ENCODE data around the gene PROX1.

The PROX1 gene

GRCh38 chr1:213982289-213982671 is 5.5 kb upstream of the PROX1 start:
- Histone ChIP-seq H3K4me1 (ENCODE audit: control insufficient read depth, low read depth, low read length) (peaks cover 6% of the 10 kb centered on the region), H3K9ac (ENCODE audit: low read length) (no peak overlapping the region), H3K27ac (ENCODE audit: low read depth, low read length) (no peak overlapping the region), H3K79me2 (ENCODE audit: control insufficient read depth, insufficient read depth, low read length) (no peaks in the 10 kb centered on the region), H2AK5ac (ENCODE audit: low read length) (no peak overlapping the region), H3K18ac (ENCODE audit: low read length) (no peak overlapping the region), H2BK15ac (replicated peaks; ENCODE audit: low read depth) (no peak overlapping the region), H3K36me3 (ENCODE audit: control insufficient read depth, insufficient read depth, low read length) (no peaks in the 10 kb centered on the region), H4K8ac (ENCODE audit: low read depth, low read length) (no peak overlapping the region), H3K23ac (ENCODE audit: low read length) (no peak overlapping the region), H3K4me3 (ENCODE audit: low read length) (no peak overlapping the region), H2BK5ac (ENCODE audit: low read length) (no peak overlapping the region), H3K56ac (ENCODE audit: low read length) (no peak overlapping the region), H3K27me3 (ENCODE audit: insufficient read depth, low read length, poor library complexity) (peaks cover 49% of the 10 kb centered on the region), H4K5ac (ENCODE audit: low read length) (no peak overlapping the region), H3K4ac (ENCODE audit: low read depth, low read length) (no peak overlapping the region), H3K4me2 (ENCODE audit: low read length) (peak overlapping the region; percentile 79), H2BK120ac (ENCODE audit: low read depth, low read length) (no peak overlapping the region), H3K79me1 (ENCODE audit: low read length) (no peaks in the 10 kb centered on the region)
- WGBS (ENCODE audit: extremely low coverage, insufficient coverage, low lambda C conversion rate) = no CpG with 5 or more reads among the region's 8 CpGs
- DNase-seq = peak; percentile 1

GRCh38 chr1:213982672-213983492 is 4.9 kb upstream of the PROX1 start:
- H3K4me1 ChIP-seq (ENCODE audit: control insufficient read depth, low read depth, low read length) = peaks cover 6% of the 10 kb centered on the region
- peak overlapping the region; percentile 64 for H3K9ac ChIP-seq (ENCODE audit: low read length)
- no peak overlapping the region for H4K8ac ChIP-seq (ENCODE audit: low read depth, low read length)
- no peaks in the 10 kb centered on the region for H3K36me3 ChIP-seq (ENCODE audit: control insufficient read depth, insufficient read depth, low read length)
- no peak overlapping the region for H2BK120ac ChIP-seq (ENCODE audit: low read depth, low read length)
- H2AK5ac ChIP-seq (ENCODE audit: low read length) = no peak overlapping the region
- peaks cover 49% of the 10 kb centered on the region for H3K27me3 ChIP-seq (ENCODE audit: insufficient read depth, low read length, poor library complexity)
- peak overlapping the region; percentile 98 for H3K4me2 ChIP-seq (ENCODE audit: low read length)
- peak; percentile 84 for DNase-seq
- H3K27ac ChIP-seq (ENCODE audit: low read depth, low read length) = no peak overlapping the region
- no peak overlapping the region for H2BK5ac ChIP-seq (ENCODE audit: low read length)
- H2BK15ac ChIP-seq (replicated peaks; ENCODE audit: low read depth) = no peak overlapping the region
- WGBS (ENCODE audit: extremely low coverage, insufficient coverage, low lambda C conversion rate) = no CpG with 5 or more reads among the region's 79 CpGs
- no peaks in the 10 kb centered on the region for H3K79me2 ChIP-seq (ENCODE audit: control insufficient read depth, insufficient read depth, low read length)
- no peak overlapping the region for H3K23ac ChIP-seq (ENCODE audit: low read length)
- H3K18ac ChIP-seq (ENCODE audit: low read length) = no peak overlapping the region
- peak overlapping the region; percentile 89 for H3K56ac ChIP-seq (ENCODE audit: low read length)
- H3K79me1 ChIP-seq (ENCODE audit: low read length) = no peaks in the 10 kb centered on the region
- H3K4me3 ChIP-seq (ENCODE audit: low read length) = peak overlapping the region; percentile 35
- no peak overlapping the region for H3K4ac ChIP-seq (ENCODE audit: low read depth, low read length)
- H4K5ac ChIP-seq (ENCODE audit: low read length) = no peak overlapping the region

DNA sequence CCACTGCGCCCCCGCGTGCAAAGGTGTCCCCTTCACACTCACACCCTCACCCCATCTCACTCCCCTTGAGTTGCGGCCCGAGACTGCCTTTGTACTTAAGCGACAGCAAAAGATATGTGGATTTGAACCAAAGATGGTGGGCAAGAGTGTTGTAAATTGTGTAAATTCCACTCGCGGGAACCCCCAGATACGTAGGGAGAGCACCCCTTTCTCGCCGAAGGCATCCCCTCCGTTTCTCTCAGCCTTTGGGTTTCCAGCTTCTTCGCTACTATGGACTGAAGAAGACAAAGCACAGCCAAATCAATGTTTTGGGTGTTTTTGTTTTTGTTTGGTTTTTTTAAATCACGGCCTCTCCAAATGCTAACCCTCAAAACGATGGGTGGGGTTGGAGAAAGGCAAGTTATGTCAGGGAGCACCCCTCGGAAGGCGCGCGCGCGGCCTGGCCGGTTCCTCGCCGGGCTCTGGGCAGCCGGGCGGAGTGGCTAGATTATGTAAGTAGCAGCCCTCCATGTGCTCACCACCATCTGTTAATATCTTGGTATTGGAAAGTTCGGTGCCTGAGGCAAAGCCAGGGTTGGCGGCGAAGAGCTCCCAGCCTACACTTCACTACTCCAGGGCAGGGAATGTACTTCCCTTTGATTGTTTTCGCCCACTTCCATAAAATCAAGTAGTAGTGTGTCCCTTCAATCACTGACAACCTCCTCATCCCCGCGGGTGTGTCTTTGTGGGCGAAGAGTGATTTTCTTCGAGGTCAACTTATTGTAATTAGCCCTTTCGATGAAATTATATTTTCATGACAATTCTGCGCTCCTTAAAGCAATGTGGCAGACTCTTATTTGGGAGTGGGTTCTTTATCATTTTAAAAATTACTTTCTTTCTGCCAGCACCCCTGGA is 4.0 kb upstream of the PROX1 start:
- H3K4ac ChIP-seq (ENCODE audit: low read depth, low read length) = no peak overlapping the region
- H2BK15ac ChIP-seq (replicated peaks; ENCODE audit: low read depth) = no peak overlapping the region
- H2AK5ac ChIP-seq (ENCODE audit: low read length) = no peak overlapping the region
- H3K79me1 ChIP-seq (ENCODE audit: low read length) = no peaks in the 10 kb centered on the region
- H3K36me3 ChIP-seq (ENCODE audit: control insufficient read depth, insufficient read depth, low read length) = no peaks in the 10 kb centered on the region
- no peak overlapping the region for H4K5ac ChIP-seq (ENCODE audit: low read length)
- peak; percentile 50 for DNase-seq
- H2BK120ac ChIP-seq (ENCODE audit: low read depth, low read length) = no peak overlapping the region
- H3K56ac ChIP-seq (ENCODE audit: low read length) = peak overlapping the region; percentile 89
- H3K4me1 ChIP-seq (ENCODE audit: control insufficient read depth, low read depth, low read length) = peaks cover 6% of the 10 kb centered on the region
- no peaks in the 10 kb centered on the region for H3K79me2 ChIP-seq (ENCODE audit: control insufficient read depth, insufficient read depth, low read length)
- H3K27me3 ChIP-seq (ENCODE audit: insufficient read depth, low read length, poor library complexity) = peaks cover 45% of the 10 kb centered on the region
- WGBS (ENCODE audit: extremely low coverage, insufficient coverage, low lambda C conversion rate) = no CpG with 5 or more reads among the region's 36 CpGs
- H3K18ac ChIP-seq (ENCODE audit: low read length) = no peak overlapping the region
- H3K4me3 ChIP-seq (ENCODE audit: low read length) = no peak overlapping the region
- peak overlapping the region; percentile 64 for H3K9ac ChIP-seq (ENCODE audit: low read length)
- H3K23ac ChIP-seq (ENCODE audit: low read length) = no peak overlapping the region
- no peak overlapping the region for H2BK5ac ChIP-seq (ENCODE audit: low read length)
- no peak overlapping the region for H4K8ac ChIP-seq (ENCODE audit: low read depth, low read length)
- peak overlapping the region; percentile 98 for H3K4me2 ChIP-seq (ENCODE audit: low read length)
- no peak overlapping the region for H3K27ac ChIP-seq (ENCODE audit: low read depth, low read length)

DNA sequence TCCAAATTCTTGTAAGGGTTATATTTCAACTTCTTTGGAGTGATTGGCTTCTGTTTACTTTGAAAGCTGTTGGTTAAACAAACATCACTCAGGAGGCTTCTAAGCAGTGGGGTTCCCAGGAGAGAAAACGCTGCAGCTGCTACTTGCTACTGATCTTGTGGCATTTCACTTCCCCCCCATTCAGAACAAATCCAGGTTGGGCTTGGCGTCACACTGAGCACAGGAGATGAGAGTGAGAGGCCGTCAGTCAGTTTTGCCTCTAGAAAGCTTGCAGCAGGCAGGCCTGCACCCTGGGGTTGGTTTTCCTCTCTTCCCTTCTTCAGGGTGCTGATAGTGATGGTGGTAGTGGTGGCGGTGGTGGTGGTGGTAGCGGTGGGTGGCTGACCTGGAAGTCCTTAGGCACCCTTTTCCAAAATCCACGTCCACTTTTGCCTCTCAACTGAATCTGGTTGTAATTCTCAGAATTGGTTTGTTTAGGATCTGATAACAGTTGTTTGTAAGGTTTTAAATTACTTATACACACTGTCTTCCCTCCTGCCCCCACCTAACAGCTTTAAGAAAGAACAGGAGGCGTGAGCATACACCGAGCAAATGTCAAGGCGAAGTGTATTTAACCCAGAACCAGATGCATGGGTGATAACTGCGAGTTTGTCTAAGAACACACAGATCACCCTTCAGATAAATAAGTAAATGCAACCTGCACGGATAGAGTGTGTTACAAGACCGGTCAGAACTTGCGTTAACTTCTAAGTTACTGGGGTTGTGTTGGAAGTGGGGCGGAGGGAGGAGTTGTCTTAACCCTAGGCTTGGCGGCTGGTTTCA is 3.2 kb upstream of the PROX1 start:
- Histone ChIP-seq H3K4ac (ENCODE audit: low read depth, low read length) (no peak overlapping the region), H2BK5ac (ENCODE audit: low read length) (no peak overlapping the region), H3K27ac (ENCODE audit: low read depth, low read length) (no peak overlapping the region), H3K9ac (ENCODE audit: low read length) (peak overlapping the region; percentile 47), H2AK5ac (ENCODE audit: low read length) (no peak overlapping the region), H3K23ac (ENCODE audit: low read length) (no peak overlapping the region), H3K4me2 (ENCODE audit: low read length) (peak overlapping the region; percentile 51), H3K27me3 (ENCODE audit: insufficient read depth, low read length, poor library complexity) (peaks cover 44% of the 10 kb centered on the region), H3K79me2 (ENCODE audit: control insufficient read depth, insufficient read depth, low read length) (no peaks in the 10 kb centered on the region), H4K5ac (ENCODE audit: low read length) (no peak overlapping the region), H3K36me3 (ENCODE audit: control insufficient read depth, insufficient read depth, low read length) (no peaks in the 10 kb centered on the region), H3K4me3 (ENCODE audit: low read length) (no peak overlapping the region), H3K79me1 (ENCODE audit: low read length) (no peaks in the 10 kb centered on the region), H2BK15ac (replicated peaks; ENCODE audit: low read depth) (no peak overlapping the region), H4K8ac (ENCODE audit: low read depth, low read length) (no peak overlapping the region), H2BK120ac (ENCODE audit: low read depth, low read length) (no peak overlapping the region), H3K18ac (ENCODE audit: low read length) (no peak overlapping the region), H3K4me1 (ENCODE audit: control insufficient read depth, low read depth, low read length) (peaks cover 7% of the 10 kb centered on the region), H3K56ac (ENCODE audit: low read length) (peak overlapping the region; percentile 78)
- peak; percentile 85 for DNase-seq
- no CpG with 5 or more reads among the region's 15 CpGs for WGBS (ENCODE audit: extremely low coverage, insufficient coverage, low lambda C conversion rate)

DNA sequence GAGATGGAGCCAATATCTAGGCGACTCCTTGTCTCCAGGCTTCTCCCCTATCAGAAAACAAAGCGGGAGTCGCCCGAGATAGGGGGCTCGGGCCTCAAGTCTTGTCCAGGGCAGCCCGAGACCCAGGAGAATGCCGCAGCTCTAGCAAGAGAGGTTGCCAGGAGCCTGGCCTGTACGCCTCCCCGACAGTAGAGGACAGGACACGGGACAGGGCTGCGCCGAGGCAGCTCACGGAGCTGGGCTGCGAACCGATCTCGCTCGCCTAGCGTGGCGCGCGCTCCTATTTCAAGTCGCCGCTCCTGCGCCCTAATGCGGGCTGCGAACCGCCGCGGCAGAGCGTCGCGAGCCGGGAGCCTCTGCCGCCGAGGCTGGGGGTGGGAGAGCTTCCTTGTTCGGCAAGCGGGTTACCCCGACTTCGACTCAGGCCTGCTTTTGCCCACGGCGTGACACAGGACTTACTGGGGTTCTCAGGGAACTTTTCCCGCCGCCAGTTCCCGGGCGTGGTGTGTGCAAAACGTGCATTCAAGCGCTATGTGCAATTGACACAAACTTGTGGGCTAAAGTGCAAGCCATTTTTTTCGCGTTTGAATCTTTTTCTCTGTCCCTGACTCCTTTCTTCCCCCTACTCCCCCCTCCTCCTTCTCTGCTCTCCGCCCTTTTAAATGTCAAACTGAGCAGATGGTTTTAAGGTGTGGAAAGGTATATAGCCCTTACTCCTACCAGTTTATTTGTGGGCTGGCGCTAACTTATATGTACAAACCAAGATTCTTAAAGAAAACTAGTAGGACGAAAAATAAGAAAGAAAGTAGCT is 2.4 kb upstream of the PROX1 start:
- Histone ChIP-seq H3K27me3 (ENCODE audit: insufficient read depth, low read length, poor library complexity) (peaks cover 42% of the 10 kb centered on the region), H2BK15ac (replicated peaks; ENCODE audit: low read depth) (no peak overlapping the region), H3K18ac (ENCODE audit: low read length) (no peak overlapping the region), H3K36me3 (ENCODE audit: control insufficient read depth, insufficient read depth, low read length) (no peaks in the 10 kb centered on the region), H3K4ac (ENCODE audit: low read depth, low read length) (no peak overlapping the region), H2BK120ac (ENCODE audit: low read depth, low read length) (no peak overlapping the region), H3K56ac (ENCODE audit: low read length) (peak overlapping the region; percentile 78), H3K23ac (ENCODE audit: low read length) (no peak overlapping the region), H3K4me1 (ENCODE audit: control insufficient read depth, low read depth, low read length) (peaks cover 7% of the 10 kb centered on the region), H3K4me2 (ENCODE audit: low read length) (peak overlapping the region; percentile 51), H3K4me3 (ENCODE audit: low read length) (no peak overlapping the region), H3K27ac (ENCODE audit: low read depth, low read length) (no peak overlapping the region), H3K9ac (ENCODE audit: low read length) (peak overlapping the region; percentile 47), H2AK5ac (ENCODE audit: low read length) (no peak overlapping the region), H4K5ac (ENCODE audit: low read length) (no peak overlapping the region), H3K79me2 (ENCODE audit: control insufficient read depth, insufficient read depth, low read length) (no peaks in the 10 kb centered on the region), H2BK5ac (ENCODE audit: low read length) (no peak overlapping the region), H3K79me1 (ENCODE audit: low read length) (no peaks in the 10 kb centered on the region), H4K8ac (ENCODE audit: low read depth, low read length) (no peak overlapping the region)
- WGBS (ENCODE audit: extremely low coverage, insufficient coverage, low lambda C conversion rate) = no CpG with 5 or more reads among the region's 52 CpGs
- peak; percentile 68 for DNase-seq
